NT2/D1 (cell line): ENCODE data around the gene ATP7A.
"Not testable (repeated sequence)": the region's sequence is repeated elsewhere in the genome, so short reads cannot be mapped to it uniquely, and the experiment has no call there.

Experiments used
- DNase-seq: peaks from one replicate; pipeline ENCODE4 v3.0.0-alpha.2; 2011; ENCODE audit warnings: low read depth, low spot score
- H3K27me3 ChIP-seq: 2 replicates; pipeline ENCODE4 v1.6.0; 2011; ENCODE audit warnings: mild to moderate bottlenecking; ENCODE audit not compliant: insufficient read length, insufficient read depth
- H3K36me3 ChIP-seq: 2 replicates; pipeline ENCODE4 v1.6.1; 2011; ENCODE audit warnings: mild to moderate bottlenecking, low read length, mixed read lengths; ENCODE audit not compliant: insufficient read depth, insufficient read length
- H3K4me1 ChIP-seq: 2 replicates; pipeline ENCODE4 v1.5.1; 2011; ENCODE audit not compliant: insufficient read depth, insufficient read length
- H3K4me3 ChIP-seq: 2 replicates; pipeline ENCODE4 v1.5.1; 2011; ENCODE audit warnings: low read depth; ENCODE audit not compliant: insufficient read length
- H3K9ac ChIP-seq: 2 replicates; pipeline ENCODE4 v1.6.0; 2011; ENCODE audit warnings: low read depth; ENCODE audit not compliant: insufficient read length
- H3K9me3 ChIP-seq: 2 replicates; pipeline ENCODE4 v1.5.1; 2011; ENCODE audit warnings: mild to moderate bottlenecking, low read length; ENCODE audit not compliant: insufficient read depth
- SUZ12 ChIP-seq: IDR thresholded peaks from 2 replicates; pipeline ENCODE4 v1.6.1; 2011; ENCODE audit not compliant: insufficient read length, insufficient read depth; ENCODE audit errors: extremely low read depth
- YY1 ChIP-seq: IDR thresholded peaks from 2 replicates; pipeline ENCODE4 v1.6.1; 2011; ENCODE audit not compliant: insufficient read length, insufficient read depth
- ZNF274 ChIP-seq: IDR thresholded peaks from 2 replicates; pipeline ENCODE4 v1.6.1; 2011; ENCODE audit warnings: mild to moderate bottlenecking, low read depth, low read length

The ATP7A gene

GRCh38 chrX:77899081-77899828, 11.2 kb upstream of the ATP7A start, which contains the start of gene COX7B:
COX7B (plus strand) TSS chrX:77899468; CDS start chrX:77899554, 86 bp downstream.
- Histone ChIP-seq H3K4me3 (peak within 1 kb of the TSS; percentile 88), H3K27me3 (no peaks in the 10 kb centered on the region), H3K4me1 (no peaks in the 10 kb centered on the region), H3K9ac (peak within 1 kb of the TSS; percentile 89), H3K9me3 (no peaks in the 10 kb centered on the region), H3K36me3 (peaks cover 31% of the 10 kb centered on the region)
- peak; percentile 91 for DNase-seq
- TF ChIP-seq SUZ12 (no peak), YY1 (peak; percentile 70), ZNF274 (no peak)

- H3K4me3 ChIP-seq = peak overlapping the region; percentile 88
- TF ChIP-seq YY1 (no peak), ZNF274 (no peak), SUZ12 (no peak)
Observed at GRCh38 chrX:77900688-77901087, 9.8 kb upstream of the ATP7A start.

GRCh38 chrX:77901506-77901905, 9.0 kb upstream of the ATP7A start:
- Histone ChIP-seq H3K9ac (no peak overlapping the region), H3K4me3 (peak overlapping the region; percentile 88)
- TF ChIP-seq YY1 (no peak), SUZ12 (no peak), ZNF274 (no peak)

More at GRCh38 chrX:77900688-77901087, 9.8 kb upstream of the ATP7A start:
- no peaks in the 10 kb centered on the region for H3K27me3 ChIP-seq
- H3K9me3 ChIP-seq = no peaks in the 10 kb centered on the region
- H3K4me1 ChIP-seq = no peaks in the 10 kb centered on the region
- H3K9ac ChIP-seq = peak overlapping the region; percentile 79
- peaks cover 41% of the 10 kb centered on the region for H3K36me3 ChIP-seq
- DNase-seq = no peak

GRCh38 chrX:77917294-77917933, 6.9 kb downstream of the ATP7A start:
- H3K4me3 ChIP-seq = no peak overlapping the region
- DNase-seq = no peak
- H3K27me3 ChIP-seq = no peaks in the 10 kb centered on the region
- H3K9me3 ChIP-seq = no peaks in the 10 kb centered on the region
- H3K9ac ChIP-seq = no peak overlapping the region
- TF ChIP-seq SUZ12 (no peak), YY1 (no peak), ZNF274 (no peak)
- H3K4me1 ChIP-seq = no peaks in the 10 kb centered on the region
- no peaks in the 10 kb centered on the region for H3K36me3 ChIP-seq

More at GRCh38 chrX:77901506-77901905, 9.0 kb upstream of the ATP7A start:
- Histone ChIP-seq H3K36me3 (peaks cover 47% of the 10 kb centered on the region), H3K4me1 (no peaks in the 10 kb centered on the region), H3K9me3 (no peaks in the 10 kb centered on the region), H3K27me3 (no peaks in the 10 kb centered on the region)
- DNase-seq = no peak

- no peak for DNase-seq
- H3K27me3 ChIP-seq = no peaks in the 10 kb centered on the region
- TF ChIP-seq SUZ12 = no peak
- no peak for TF ChIP-seq YY1
- TF ChIP-seq ZNF274 = no peak
- H3K36me3 ChIP-seq = no peaks in the 10 kb centered on the region
- H3K4me1 ChIP-seq = no peaks in the 10 kb centered on the region
- H3K4me3 ChIP-seq = no peak overlapping the region
- H3K9ac ChIP-seq = no peak overlapping the region
- H3K9me3 ChIP-seq = no peaks in the 10 kb centered on the region
Observed at GRCh38 chrX:77918568-77918967, 8.1 kb downstream of the ATP7A start.

- H3K9ac ChIP-seq, H3K4me3 ChIP-seq, H3K36me3 ChIP-seq, H3K9me3 ChIP-seq, H3K27me3 ChIP-seq, H3K4me1 ChIP-seq, DNase-seq: not testable (repeated sequence)
Observed at GRCh38 chrX:77919370-77919769, 8.9 kb downstream of the ATP7A start.

- no peaks in the 10 kb centered on the region for H3K36me3 ChIP-seq
- TF ChIP-seq ZNF274 (no peak), SUZ12 (no peak), YY1 (no peak)
Observed at GRCh38 chrX:77922787-77923186, 12.3 kb downstream of the ATP7A start.

More at GRCh38 chrX:77922787-77923186, 12.3 kb downstream of the ATP7A start:
- H3K4me3 ChIP-seq = no peak overlapping the region
- no peak overlapping the region for H3K9ac ChIP-seq
- H3K27me3 ChIP-seq = no peaks in the 10 kb centered on the region
- H3K4me1 ChIP-seq = no peaks in the 10 kb centered on the region
- no peaks in the 10 kb centered on the region for H3K9me3 ChIP-seq
- DNase-seq = no peak
